Activated T-cell treated with anti-CD3 and anti-CD28 coated beads, Interleukin-2, amount 50 U/mL, for 72 hours (primary cell): ENCODE data around the gene CASZ1. TPM values are rescaled to one million over a fixed set of nuclear protein-coding genes. Genes with fewer than 3 reads are reported as not detected.

Experiments
- ATAC-seq, 2 donors: fragments of 150-1000 bp; cut with Tn5 transposase; replicated peaks in 1 of 2; 2 replicates each; pipeline ENCODE4 v1.10.0; 2021; ENCODE audit warnings: moderate library complexity in 2 of 2, mild to moderate bottlenecking in 1 of 2
- DNase-seq, 2 donors: peaks; one replicate each; pipeline ENCODE4 v3.0.0; 2021 to 2022; ENCODE audit warnings: mixed read lengths in 1 of 2
- H3K27ac Mint-ChIP-seq: one replicate; pipeline ENCODE4 v1.8.0; 2022; ENCODE audit warnings: mild to moderate bottlenecking, moderate library complexity, mixed read lengths
- H3K27me3 Mint-ChIP-seq: one replicate; pipeline ENCODE4 v1.8.0; 2022; ENCODE audit warnings: low read depth, mixed read lengths
- H3K36me3 Mint-ChIP-seq, 2 donors: one replicate each; pipeline ENCODE4 v1.8.0; 2022; ENCODE audit warnings: mixed read lengths in 2 of 2, mild to moderate bottlenecking in 1 of 2; ENCODE audit not compliant: insufficient read depth in 2 of 2
- H3K4me1 Mint-ChIP-seq: one replicate; pipeline ENCODE4 v1.8.0; 2022; ENCODE audit warnings: low read depth, mixed read lengths
- H3K4me3 Mint-ChIP-seq, 2 donors: one replicate each; pipeline ENCODE4 v1.8.0; 2022; ENCODE audit warnings: mild to moderate bottlenecking in 2 of 2, mixed read lengths in 2 of 2, moderate library complexity in 2 of 2
- H3K9me3 Mint-ChIP-seq, 2 donors: one replicate each; pipeline ENCODE4 v1.8.0; 2022; ENCODE audit warnings: mixed read lengths in 2 of 2
- total RNA-seq, 2 donors: library from RNA; stranded (reverse); gene quantifications; one replicate each; pipeline ENCODE4 v1.2.3, GENCODE V29; 2022

Gene CASZ1
- total RNA-seq, 2 donors from 2014 or later, result 14.7 to 15.5 TPM

GRCh38 chr1:10712568-10713362 lies 83.7 kb downstream of the CASZ1 start:
- no peaks in the 10 kb centered on the region for H3K9me3 Mint-ChIP-seq
- H3K27me3 Mint-ChIP-seq, result peaks cover 14% of the 10 kb centered on the region
- DNase-seq (no peak), ATAC-seq (no peak)
- H3K36me3 Mint-ChIP-seq, result no peaks in the 10 kb centered on the region
- H3K4me3 Mint-ChIP-seq, result no peak overlapping the region
- no peak overlapping the region for H3K27ac Mint-ChIP-seq
- H3K4me1 Mint-ChIP-seq, result no peaks in the 10 kb centered on the region

GRCh38 chr1:10710489-10710888 lies 86.0 kb downstream of the CASZ1 start:
- no peak overlapping the region for H3K27ac Mint-ChIP-seq
- no peaks in the 10 kb centered on the region for H3K9me3 Mint-ChIP-seq
- ATAC-seq (no peak), DNase-seq (no peak)
- no peaks in the 10 kb centered on the region for H3K36me3 Mint-ChIP-seq
- no peaks in the 10 kb centered on the region for H3K27me3 Mint-ChIP-seq
- H3K4me3 Mint-ChIP-seq, result no peak overlapping the region
- H3K4me1 Mint-ChIP-seq, result no peaks in the 10 kb centered on the region

- no peaks in the 10 kb centered on the region for H3K9me3 Mint-ChIP-seq
- DNase-seq (no peak), ATAC-seq (no peak)
- H3K27me3 Mint-ChIP-seq, result no peaks in the 10 kb centered on the region
- H3K4me1 Mint-ChIP-seq, result no peaks in the 10 kb centered on the region
- H3K27ac Mint-ChIP-seq, result no peak overlapping the region
- no peaks in the 10 kb centered on the region for H3K36me3 Mint-ChIP-seq
- no peak overlapping the region for H3K4me3 Mint-ChIP-seq
Measured at GRCh38 chr1:10709646-10710045, 86.8 kb downstream of the CASZ1 start.

- DNase-seq (no peak), ATAC-seq (no peak)
- Mint-ChIP-seq H3K9me3 (no peaks in the 10 kb centered on the region), H3K4me3 (no peak overlapping the region), H3K4me1 (no peaks in the 10 kb centered on the region), H3K27ac (no peak overlapping the region), H3K27me3 (no peaks in the 10 kb centered on the region), H3K36me3 (no peaks in the 10 kb centered on the region)
Measured at GRCh38 chr1:10709165-10709564, 87.3 kb downstream of the CASZ1 start.

GRCh38 chr1:10708757-10709156 lies 87.7 kb downstream of the CASZ1 start:
- Mint-ChIP-seq H3K9me3 (no peaks in the 10 kb centered on the region), H3K27ac (no peak overlapping the region), H3K4me1 (no peaks in the 10 kb centered on the region), H3K4me3 (no peak overlapping the region), H3K27me3 (no peaks in the 10 kb centered on the region), H3K36me3 (no peaks in the 10 kb centered on the region)
- no peak for ATAC-seq
- no peak for DNase-seq

- H3K27me3 Mint-ChIP-seq, result no peaks in the 10 kb centered on the region
- no peak overlapping the region for H3K27ac Mint-ChIP-seq
- no peak for DNase-seq
- H3K9me3 Mint-ChIP-seq, result no peaks in the 10 kb centered on the region
- no peaks in the 10 kb centered on the region for H3K36me3 Mint-ChIP-seq
- no peak overlapping the region for H3K4me3 Mint-ChIP-seq
- no peaks in the 10 kb centered on the region for H3K4me1 Mint-ChIP-seq
- ATAC-seq, result no peak
Measured at GRCh38 chr1:10707208-10707607, 89.2 kb downstream of the CASZ1 start.

- ATAC-seq (no peak), DNase-seq (no peak)
- Mint-ChIP-seq H3K27me3 (no peaks in the 10 kb centered on the region), H3K4me1 (no peaks in the 10 kb centered on the region), H3K27ac (no peak overlapping the region), H3K4me3 (no peak overlapping the region), H3K9me3 (no peaks in the 10 kb centered on the region), H3K36me3 (no peaks in the 10 kb centered on the region)
Measured at GRCh38 chr1:10706376-10706913, 90.0 kb downstream of the CASZ1 start.

- H3K27me3 Mint-ChIP-seq, result no peaks in the 10 kb centered on the region
- no peak overlapping the region for H3K27ac Mint-ChIP-seq
- H3K36me3 Mint-ChIP-seq, result no peaks in the 10 kb centered on the region
- ATAC-seq (no peak), DNase-seq (no peak)
- H3K4me1 Mint-ChIP-seq, result no peaks in the 10 kb centered on the region
- H3K4me3 Mint-ChIP-seq, result no peak overlapping the region
- no peaks in the 10 kb centered on the region for H3K9me3 Mint-ChIP-seq
Measured at GRCh38 chr1:10705953-10706352, 90.5 kb downstream of the CASZ1 start.

- Mint-ChIP-seq H3K4me3 (no peak overlapping the region), H3K36me3 (no peaks in the 10 kb centered on the region), H3K27ac (no peak overlapping the region), H3K4me1 (no peaks in the 10 kb centered on the region), H3K27me3 (peaks cover 7% of the 10 kb centered on the region), H3K9me3 (no peaks in the 10 kb centered on the region)
- no peak for ATAC-seq
- DNase-seq, result no peak
Measured at GRCh38 chr1:10704368-10704882, 92.0 kb downstream of the CASZ1 start.

GRCh38 chr1:10703702-10704101 lies 92.7 kb downstream of the CASZ1 start:
- no peaks in the 10 kb centered on the region for H3K4me1 Mint-ChIP-seq
- no peak for DNase-seq
- no peaks in the 10 kb centered on the region for H3K36me3 Mint-ChIP-seq
- H3K9me3 Mint-ChIP-seq, result no peaks in the 10 kb centered on the region
- ATAC-seq, result no peak
- H3K27ac Mint-ChIP-seq, result no peak overlapping the region
- peaks cover 7% of the 10 kb centered on the region for H3K27me3 Mint-ChIP-seq
- no peak overlapping the region for H3K4me3 Mint-ChIP-seq

- Mint-ChIP-seq H3K27ac (no peak overlapping the region), H3K36me3 (no peaks in the 10 kb centered on the region), H3K9me3 (no peaks in the 10 kb centered on the region), H3K27me3 (peaks cover 9% of the 10 kb centered on the region), H3K4me1 (peaks cover 18% of the 10 kb centered on the region), H3K4me3 (no peak overlapping the region)
- no peak for DNase-seq
- ATAC-seq, result no peak
Measured at GRCh38 chr1:10701145-10701544, 95.3 kb downstream of the CASZ1 start.

GRCh38 chr1:10699470-10699835 lies 97.0 kb downstream of the CASZ1 start:
- H3K27ac Mint-ChIP-seq, result no peak overlapping the region
- ATAC-seq (no peak), DNase-seq (no peak)
- H3K36me3 Mint-ChIP-seq, result no peaks in the 10 kb centered on the region
- no peaks in the 10 kb centered on the region for H3K9me3 Mint-ChIP-seq
- peaks cover 27% of the 10 kb centered on the region for H3K4me1 Mint-ChIP-seq
- H3K27me3 Mint-ChIP-seq, result peaks cover 19% of the 10 kb centered on the region
- H3K4me3 Mint-ChIP-seq, result no peak overlapping the region

- H3K4me1 Mint-ChIP-seq, result peaks cover 27% of the 10 kb centered on the region
- peaks cover 19% of the 10 kb centered on the region for H3K27me3 Mint-ChIP-seq
- H3K36me3 Mint-ChIP-seq, result no peaks in the 10 kb centered on the region
Measured at GRCh38 chr1:10698726-10699469, 97.5 kb downstream of the CASZ1 start.

More at GRCh38 chr1:10698726-10699469, 97.5 kb downstream of the CASZ1 start:
- ATAC-seq, result no peak
- H3K4me3 Mint-ChIP-seq, result no peak overlapping the region
- H3K9me3 Mint-ChIP-seq, result no peaks in the 10 kb centered on the region
- H3K27ac Mint-ChIP-seq, result no peak overlapping the region
- no peak for DNase-seq
